ENCODE data around the gene PARVB.

- TF ChIP-seq CTCF (IDR thresholded peaks at IDR 0.05 in 4 of 5, conservative IDR thresholded peaks at IDR 0.05 in 1 of 5) = no peak
- no peak for TF ChIP-seq POLR2A (IDR thresholded peaks at IDR 0.05)
These were observed 139.9 kb downstream of the PARVB start for GRCh38 chr22:44164031-44164430.

Data from gastrocnemius medialis (tissue), 4 donors.